HepG2 (cell line): ENCODE results near the gene POFUT2. TPM values are rescaled to one million over a fixed set of nuclear protein-coding genes. Genes with fewer than 3 reads are reported as not detected.

ENCODE experiments used
- CENPBD1 ChIP-seq: sonication (generic); formaldehyde crosslinking; IDR thresholded peaks from 2 replicates; pipeline ENCODE4 v1.8.0; 2022; ENCODE audit warnings: missing genetic modification reagents, low read depth, mild to moderate bottlenecking, borderline replicate concordance
- GMEB2 ChIP-seq: IDR thresholded peaks from 2 replicates; pipeline ENCODE4 v1.6.1; 2016; ENCODE audit warnings: missing biosample characterization, missing genetic modification reagents, low read depth
- GPN1 ChIP-seq: sonication (generic); formaldehyde crosslinking; IDR thresholded peaks from 2 replicates; pipeline ENCODE4 v1.5.1; 2020; ENCODE audit warnings: missing genetic modification reagents, borderline replicate concordance
- HNF4A ChIP-seq: sonication (generic); formaldehyde crosslinking; IDR thresholded peaks from 2 replicates; pipeline ENCODE4 v1.4.0; 2020; ENCODE audit warnings: missing genetic modification reagents
- NFYC ChIP-seq: IDR thresholded peaks from 2 replicates; pipeline ENCODE4 v1.6.1; 2016; ENCODE audit warnings: missing genetic modification reagents, missing compliant biosample characterization
- POGZ ChIP-seq: sonication (generic); formaldehyde crosslinking; IDR thresholded peaks from 2 replicates; pipeline ENCODE4 v1.4.0; 2020; ENCODE audit warnings: mild to moderate bottlenecking, missing genetic modification reagents
- RBM39 ChIP-seq: fragments of 200-400 bp; formaldehyde crosslinking; IDR thresholded peaks from one replicate; pipeline ENCODE4 v1.6.1; 2018; ENCODE audit warnings: antibody characterized with exemption, mild to moderate bottlenecking, low read depth, low read length; ENCODE audit not compliant: poor library complexity, severe bottlenecking
- SKI ChIP-seq: fragments of 450-650 bp; IDR thresholded peaks from one replicate; pipeline ENCODE4 v1.6.1; 2018; ENCODE audit warnings: mild to moderate bottlenecking; ENCODE audit not compliant: partially characterized antibody
- TAF15 ChIP-seq: fragments of 200-400 bp; formaldehyde crosslinking; IDR thresholded peaks from one replicate; pipeline ENCODE4 v1.6.1; 2018; ENCODE audit warnings: mild to moderate bottlenecking, low read depth, low read length; ENCODE audit not compliant: poor library complexity, severe bottlenecking
- ZNF251 ChIP-seq: sonication (generic); formaldehyde crosslinking; IDR thresholded peaks from 2 replicates; pipeline ENCODE4 v1.9.0; 2021; ENCODE audit warnings: mild to moderate bottlenecking, missing genetic modification reagents
- ZNF558 ChIP-seq: sonication (generic); formaldehyde crosslinking; IDR thresholded peaks from 2 replicates; pipeline ENCODE4 v1.9.0; 2022; ENCODE audit warnings: mild to moderate bottlenecking, missing genetic modification reagents, borderline replicate concordance
- ZSCAN25 ChIP-seq: sonication (generic); formaldehyde crosslinking; IDR thresholded peaks from 2 replicates; pipeline ENCODE4 v1.8.0; 2022; ENCODE audit warnings: mild to moderate bottlenecking, missing genetic modification reagents
- polyA plus RNA-seq, 8 experiments: library from polyadenylated mRNA; depleted of rRNA in 3 of 8; stranded (reverse) in 7 of 8; unstranded in 1 of 8; fragments of >200 nt; fragmentation: Illumina TruSeq in 4 of 8; extraction: Trizol in 4 of 8; gene quantifications; 2 replicates each; pipeline versions ENCODE4 v1.2.1 to v1.2.3, GENCODE V29; 2011 to 2016; ENCODE audit warnings: low read depth in 4 of 8, missing spikeins in 1 of 8, mixed read lengths in 1 of 8; ENCODE audit not compliant: insufficient read depth in 1 of 8
- total RNA-seq, 5 experiments: library from RNA; depleted of rRNA; stranded (reverse); fragments of >200 nt; fragmentation: Illumina TruSeq; extraction: Trizol; gene quantifications; 2 replicates each; pipeline ENCODE4 v1.2.3, GENCODE V29; 2016; ENCODE audit warnings: low read depth in 1 of 5

Gene POFUT2
- total and polyA plus RNA-seq, 2 of the 13 experiments (the other 11 are each of a cell fraction or from before 2014, with no cell fraction given), result 22.8 to 24.0 TPM

GRCh38 chr21:45325206-45326168 is 37.8 kb upstream of the POFUT2 start (continued):
- TF ChIP-seq CENPBD1 (CRISPR knock-in tag), result no peak
- no peak for TF ChIP-seq RBM39
- TF ChIP-seq GPN1 (CRISPR knock-in tag), result no peak
- TF ChIP-seq SKI, result no peak
- peak; percentile 38 for TF ChIP-seq TAF15
- 0 out of 2 replicates have a peak, but pooled peaks have one; percentile 23 for TF ChIP-seq ZSCAN25 (CRISPR knock-in tag)
- TF ChIP-seq ZNF251, result no peak
- TF ChIP-seq NFYC, result no peak
- TF ChIP-seq POGZ (CRISPR knock-in tag), result no peak
- TF ChIP-seq HNF4A (CRISPR knock-in tag), result no peak
- no peak for TF ChIP-seq ZNF558 (CRISPR knock-in tag)
- TF ChIP-seq GMEB2, result no peak
